ENCODE data around the gene SLC9C1. TPM values are rescaled to one million over a fixed set of nuclear protein-coding genes. Genes with fewer than 3 reads are reported as not detected.

Gene SLC9C1
- total RNA-seq, 1 donor from 2014 or later = not detected

DNA sequence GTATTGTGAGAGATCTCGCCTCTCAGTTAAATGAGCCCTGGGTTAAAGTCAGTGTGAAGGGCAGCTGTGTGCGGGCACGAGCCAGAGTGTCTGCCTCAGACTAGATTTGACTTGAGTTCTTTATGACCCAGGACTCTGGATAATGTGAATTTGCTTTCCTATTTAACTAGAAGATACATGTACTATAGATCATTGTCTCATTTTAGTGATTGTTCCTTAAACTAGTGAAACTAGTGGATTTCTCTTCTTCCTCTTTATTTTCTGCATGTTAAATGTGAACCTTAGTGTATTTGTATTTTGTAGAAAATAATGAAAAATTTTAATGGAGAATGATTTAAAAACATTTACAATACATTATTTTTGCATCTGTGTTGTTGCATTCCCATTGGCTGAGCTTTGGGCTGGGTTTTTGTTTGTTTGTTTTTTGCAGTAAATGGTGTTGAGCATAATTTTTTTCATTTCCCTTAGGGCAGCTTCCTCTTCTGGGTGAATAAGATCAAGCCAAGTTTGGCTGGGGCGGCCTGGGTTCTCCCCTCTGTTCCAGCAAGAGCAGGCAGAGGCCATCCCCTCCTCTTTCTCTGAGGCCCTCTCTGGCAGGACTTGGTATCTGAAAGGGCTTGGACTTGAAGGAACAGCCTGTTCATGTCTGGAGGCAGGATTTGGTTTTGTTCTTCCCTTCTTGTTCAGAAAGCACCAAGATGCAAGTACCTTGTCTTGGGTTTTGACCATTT, 176.0 kb downstream of the SLC9C1 start:
- Mint-ChIP-seq H3K36me3 (ENCODE audit: unreplicated experiment) (no peaks in the 10 kb centered on the region), H3K4me3 (ENCODE audit: unreplicated experiment) (no peak overlapping the region), H3K27me3 (ENCODE audit: unreplicated experiment) (no peaks in the 10 kb centered on the region), H3K9me3 (ENCODE audit: unreplicated experiment) (no peaks in the 10 kb centered on the region), H3K27ac (ENCODE audit: unreplicated experiment) (no peak overlapping the region), H3K4me1 (ENCODE audit: low read depth, unreplicated experiment) (peaks cover 11% of the 10 kb centered on the region)
- TF ChIP-seq, protein P1, sequence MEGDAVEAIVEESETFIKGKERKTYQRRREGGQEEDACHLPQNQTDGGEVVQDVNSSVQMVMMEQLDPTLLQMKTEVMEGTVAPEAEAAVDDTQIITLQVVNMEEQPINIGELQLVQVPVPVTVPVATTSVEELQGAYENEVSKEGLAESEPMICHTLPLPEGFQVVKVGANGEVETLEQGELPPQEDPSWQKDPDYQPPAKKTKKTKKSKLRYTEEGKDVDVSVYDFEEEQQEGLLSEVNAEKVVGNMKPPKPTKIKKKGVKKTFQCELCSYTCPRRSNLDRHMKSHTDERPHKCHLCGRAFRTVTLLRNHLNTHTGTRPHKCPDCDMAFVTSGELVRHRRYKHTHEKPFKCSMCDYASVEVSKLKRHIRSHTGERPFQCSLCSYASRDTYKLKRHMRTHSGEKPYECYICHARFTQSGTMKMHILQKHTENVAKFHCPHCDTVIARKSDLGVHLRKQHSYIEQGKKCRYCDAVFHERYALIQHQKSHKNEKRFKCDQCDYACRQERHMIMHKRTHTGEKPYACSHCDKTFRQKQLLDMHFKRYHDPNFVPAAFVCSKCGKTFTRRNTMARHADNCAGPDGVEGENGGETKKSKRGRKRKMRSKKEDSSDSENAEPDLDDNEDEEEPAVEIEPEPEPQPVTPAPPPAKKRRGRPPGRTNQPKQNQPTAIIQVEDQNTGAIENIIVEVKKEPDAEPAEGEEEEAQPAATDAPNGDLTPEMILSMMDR (IDR thresholded peaks at IDR 0.05; ENCODE audit: partially characterized antibody, unreplicated experiment) = no peak
- no peak for DNase-seq

GRCh38 chr3:112117415-112117814, 176.6 kb downstream of the SLC9C1 start:
- H3K36me3 Mint-ChIP-seq (ENCODE audit: unreplicated experiment) = no peaks in the 10 kb centered on the region
- H3K9me3 Mint-ChIP-seq (ENCODE audit: unreplicated experiment) = no peaks in the 10 kb centered on the region
- no peak overlapping the region for H3K4me3 Mint-ChIP-seq (ENCODE audit: unreplicated experiment)
- DNase-seq = no peak
- H3K4me1 Mint-ChIP-seq (ENCODE audit: low read depth, unreplicated experiment) = peaks cover 11% of the 10 kb centered on the region
- no peak overlapping the region for H3K27ac Mint-ChIP-seq (ENCODE audit: unreplicated experiment)
- TF ChIP-seq, protein P1 (IDR thresholded peaks at IDR 0.05; ENCODE audit: partially characterized antibody, unreplicated experiment) = no peak
- no peaks in the 10 kb centered on the region for H3K27me3 Mint-ChIP-seq (ENCODE audit: unreplicated experiment)

DNA sequence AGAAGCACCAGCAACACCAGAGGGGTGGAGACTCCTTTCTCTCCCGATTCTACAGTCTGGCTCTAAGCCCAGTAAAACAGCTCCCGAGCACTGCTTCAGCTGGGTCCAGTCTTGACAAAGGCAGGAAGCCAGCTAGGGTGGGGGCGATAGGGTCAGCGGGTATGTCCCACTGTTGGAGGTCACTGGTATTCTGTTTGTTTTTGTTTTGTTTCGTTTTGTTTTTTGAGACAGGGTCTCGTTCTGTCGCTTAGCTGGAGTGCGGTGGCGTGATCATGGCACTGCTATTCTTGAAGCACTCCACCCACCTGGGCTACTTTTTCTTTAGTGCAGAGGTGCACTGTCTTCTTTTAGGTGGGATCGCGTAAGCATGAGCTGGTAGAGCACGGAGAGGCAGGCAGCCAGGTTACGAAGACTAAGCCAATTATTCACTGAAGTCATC, 177.2 kb downstream of the SLC9C1 start:
- peaks cover 11% of the 10 kb centered on the region for H3K4me1 Mint-ChIP-seq (ENCODE audit: low read depth, unreplicated experiment)
- H3K4me3 Mint-ChIP-seq (ENCODE audit: unreplicated experiment) = no peak overlapping the region
- DNase-seq = no peak
- no peaks in the 10 kb centered on the region for H3K27me3 Mint-ChIP-seq (ENCODE audit: unreplicated experiment)
- TF ChIP-seq, protein P1 (IDR thresholded peaks at IDR 0.05; ENCODE audit: partially characterized antibody, unreplicated experiment) = no peak
- no peaks in the 10 kb centered on the region for H3K9me3 Mint-ChIP-seq (ENCODE audit: unreplicated experiment)
- H3K27ac Mint-ChIP-seq (ENCODE audit: unreplicated experiment) = no peak overlapping the region
- H3K36me3 Mint-ChIP-seq (ENCODE audit: unreplicated experiment) = no peaks in the 10 kb centered on the region

GRCh38 chr3:112115806-112116383, 178.1 kb downstream of the SLC9C1 start:
- no peaks in the 10 kb centered on the region for H3K36me3 Mint-ChIP-seq (ENCODE audit: unreplicated experiment)
- no peak overlapping the region for H3K27ac Mint-ChIP-seq (ENCODE audit: unreplicated experiment)

More at GRCh38 chr3:112115806-112116383, 178.1 kb downstream of the SLC9C1 start:
- H3K4me1 Mint-ChIP-seq (ENCODE audit: low read depth, unreplicated experiment) = peaks cover 11% of the 10 kb centered on the region
- no peak overlapping the region for H3K4me3 Mint-ChIP-seq (ENCODE audit: unreplicated experiment)
- DNase-seq = no peak
- no peaks in the 10 kb centered on the region for H3K27me3 Mint-ChIP-seq (ENCODE audit: unreplicated experiment)
- no peaks in the 10 kb centered on the region for H3K9me3 Mint-ChIP-seq (ENCODE audit: unreplicated experiment)
- TF ChIP-seq, protein P1 (IDR thresholded peaks at IDR 0.05; ENCODE audit: partially characterized antibody, unreplicated experiment) = no peak

Data from glutamatergic neuron (in vitro differentiated cells).